Stimulated activated naive CD8-positive, alpha-beta T cell treated with anti-CD3 and anti-CD28 coated beads, Interleukin-15, Interleukin-2, amounts not matched to agents 100 ng/mL and 50 ng/mL, for 24 hours (primary cell): ENCODE data around the gene GARIN5B.

Experiments used
- H3K27ac Mint-ChIP-seq: one replicate; pipeline ENCODE4 v1.8.0; 2021; ENCODE audit warnings: mild to moderate bottlenecking, mixed read lengths
- H3K27me3 Mint-ChIP-seq: one replicate; pipeline ENCODE4 v1.8.0; 2021; ENCODE audit warnings: mixed read lengths
- H3K36me3 Mint-ChIP-seq: one replicate; pipeline ENCODE4 v1.8.0; 2021; ENCODE audit warnings: low read depth, mixed read lengths
- H3K4me1 Mint-ChIP-seq: one replicate; pipeline ENCODE4 v1.8.0; 2021; ENCODE audit warnings: low read depth, mixed read lengths
- H3K4me3 Mint-ChIP-seq: one replicate; pipeline ENCODE4 v1.8.0; 2021; ENCODE audit warnings: mild to moderate bottlenecking, mixed read lengths
- H3K9me3 Mint-ChIP-seq: one replicate; pipeline ENCODE4 v1.8.0; 2021; ENCODE audit warnings: mixed read lengths

The GARIN5B gene

DNA sequence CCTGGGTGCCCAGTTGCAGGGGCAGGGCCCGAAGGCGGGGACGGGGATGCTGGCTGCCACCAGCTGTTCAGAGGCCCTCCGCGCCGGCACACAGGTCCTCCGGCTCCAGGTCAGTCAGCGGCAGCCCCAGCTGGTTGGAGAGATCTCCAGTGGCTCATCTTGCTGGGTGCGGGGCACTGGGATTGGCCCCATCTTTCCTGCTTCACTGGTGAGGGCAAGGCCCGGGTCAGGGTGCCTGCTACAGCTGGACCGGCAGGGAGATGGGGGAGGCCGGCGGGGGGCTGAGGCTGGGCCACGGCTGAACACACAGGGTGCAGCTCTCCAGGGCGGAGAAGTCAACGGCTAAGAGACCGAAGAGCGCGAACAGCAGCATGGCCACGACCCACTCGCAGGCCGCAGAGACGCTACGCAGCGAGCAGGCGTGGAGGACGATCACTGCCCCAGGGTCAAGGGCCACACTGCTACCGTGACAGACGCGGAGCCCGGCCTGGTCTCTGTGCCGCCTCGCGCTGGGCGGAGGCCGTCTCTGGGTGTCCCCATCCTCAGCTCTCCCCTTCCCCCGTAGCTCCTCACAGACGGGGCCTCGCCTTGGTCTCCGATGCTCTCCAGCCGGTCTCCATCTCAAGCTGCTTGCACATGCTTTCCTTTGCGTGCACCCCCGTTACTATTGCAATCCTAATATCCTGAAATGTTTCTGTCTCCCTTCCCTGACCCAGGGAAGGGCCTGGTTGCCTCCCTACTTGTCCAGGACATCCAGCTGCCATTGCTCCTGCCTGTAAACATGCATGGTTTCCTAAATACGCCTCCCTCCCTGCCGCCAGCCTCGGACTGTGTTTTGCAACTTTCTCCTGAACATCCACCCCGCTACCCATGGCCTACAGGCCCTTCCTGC, 50.2 kb downstream of the GARIN5B start:
- Mint-ChIP-seq H3K4me3 (no peak overlapping the region), H3K36me3 (no peaks in the 10 kb centered on the region), H3K27ac (no peak overlapping the region), H3K4me1 (no peaks in the 10 kb centered on the region), H3K9me3 (no peaks in the 10 kb centered on the region), H3K27me3 (no peaks in the 10 kb centered on the region)

GRCh38 chr19:55311797-55312196, 51.3 kb downstream of the GARIN5B start:
- Mint-ChIP-seq H3K4me1 (no peaks in the 10 kb centered on the region), H3K9me3 (no peaks in the 10 kb centered on the region), H3K27ac (no peak overlapping the region), H3K4me3 (no peak overlapping the region), H3K27me3 (no peaks in the 10 kb centered on the region), H3K36me3 (no peaks in the 10 kb centered on the region)

GRCh38 chr19:55311397-55311796, 51.7 kb downstream of the GARIN5B start:
- no peaks in the 10 kb centered on the region for H3K36me3 Mint-ChIP-seq
- no peak overlapping the region for H3K27ac Mint-ChIP-seq
- H3K27me3 Mint-ChIP-seq, result no peaks in the 10 kb centered on the region
- H3K4me3 Mint-ChIP-seq, result no peak overlapping the region
- H3K4me1 Mint-ChIP-seq, result no peaks in the 10 kb centered on the region
- H3K9me3 Mint-ChIP-seq, result no peaks in the 10 kb centered on the region

DNA sequence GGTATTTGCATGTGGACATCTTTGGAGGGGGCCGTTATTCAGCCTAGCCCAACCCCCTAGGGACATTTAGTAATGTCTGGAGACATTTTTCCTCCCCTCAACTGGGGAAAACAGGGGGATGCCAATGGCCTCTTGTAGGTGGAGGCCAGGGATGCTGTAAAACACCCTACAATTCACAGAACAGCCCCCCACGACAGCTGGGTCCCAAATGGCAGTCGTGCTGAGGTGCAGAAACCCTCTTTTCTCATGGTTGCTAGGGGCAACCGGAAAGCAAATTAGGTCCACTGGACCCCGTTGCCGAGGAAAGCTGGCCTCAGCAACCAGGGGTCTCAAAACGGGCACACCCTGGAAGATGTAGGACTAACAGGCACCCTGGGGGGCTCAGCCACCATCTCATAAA, 52.6 kb downstream of the GARIN5B start:
- Mint-ChIP-seq H3K9me3 (no peaks in the 10 kb centered on the region), H3K27ac (no peak overlapping the region), H3K27me3 (no peaks in the 10 kb centered on the region), H3K4me1 (no peaks in the 10 kb centered on the region), H3K36me3 (no peaks in the 10 kb centered on the region), H3K4me3 (no peak overlapping the region)

- Mint-ChIP-seq H3K4me1 (no peaks in the 10 kb centered on the region), H3K36me3 (no peaks in the 10 kb centered on the region), H3K9me3 (no peaks in the 10 kb centered on the region), H3K4me3 (no peak overlapping the region), H3K27me3 (no peaks in the 10 kb centered on the region), H3K27ac (no peak overlapping the region)
Observed at GRCh38 chr19:55309448-55309847, 53.6 kb downstream of the GARIN5B start.

GRCh38 chr19:55308281-55308680, 54.8 kb downstream of the GARIN5B start:
- no peak overlapping the region for H3K27ac Mint-ChIP-seq

GRCh38 chr19:55306712-55307111, 56.3 kb downstream of the GARIN5B start:
- Mint-ChIP-seq H3K9me3 (no peaks in the 10 kb centered on the region), H3K36me3 (no peaks in the 10 kb centered on the region), H3K27me3 (no peaks in the 10 kb centered on the region), H3K4me1 (peaks cover 3% of the 10 kb centered on the region), H3K4me3 (no peak overlapping the region), H3K27ac (no peak overlapping the region)

More at GRCh38 chr19:55308281-55308680, 54.8 kb downstream of the GARIN5B start:
- H3K27me3 Mint-ChIP-seq, result no peaks in the 10 kb centered on the region
- no peaks in the 10 kb centered on the region for H3K9me3 Mint-ChIP-seq
- H3K36me3 Mint-ChIP-seq, result no peaks in the 10 kb centered on the region
- H3K4me3 Mint-ChIP-seq, result no peak overlapping the region
- no peaks in the 10 kb centered on the region for H3K4me1 Mint-ChIP-seq

DNA sequence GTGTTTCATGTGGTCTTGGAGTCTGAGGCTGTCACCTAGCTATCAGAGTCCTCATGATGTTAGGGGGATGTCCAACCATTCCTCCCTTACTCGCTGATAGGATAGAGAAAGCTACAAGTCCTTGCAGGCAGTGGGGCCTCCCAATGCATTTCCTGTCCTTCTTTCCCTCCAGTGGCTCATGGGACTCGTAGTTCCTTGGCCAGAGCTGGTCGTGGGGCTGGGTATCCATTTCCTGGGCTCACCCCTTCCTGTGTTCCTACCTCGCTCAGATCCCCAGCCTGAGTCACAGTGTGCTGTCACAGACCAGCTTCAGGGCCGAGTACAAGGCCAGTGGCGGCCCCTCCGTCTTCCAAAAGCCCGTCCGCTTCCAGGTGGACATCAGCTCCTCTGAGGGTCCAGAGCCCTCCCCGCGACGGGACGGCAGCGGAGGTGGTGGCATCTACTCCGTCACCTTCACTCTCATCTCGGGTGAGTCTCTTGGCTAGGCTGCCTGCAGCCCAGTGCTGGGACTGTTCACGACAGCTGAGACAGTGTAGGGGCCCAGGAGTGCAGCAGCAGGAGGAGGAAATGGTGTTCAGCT, 57.0 kb downstream of the GARIN5B start:
- Mint-ChIP-seq H3K4me1 (peaks cover 4% of the 10 kb centered on the region), H3K36me3 (no peaks in the 10 kb centered on the region), H3K4me3 (no peak overlapping the region), H3K27me3 (no peaks in the 10 kb centered on the region), H3K27ac (no peak overlapping the region), H3K9me3 (no peaks in the 10 kb centered on the region)

DNA sequence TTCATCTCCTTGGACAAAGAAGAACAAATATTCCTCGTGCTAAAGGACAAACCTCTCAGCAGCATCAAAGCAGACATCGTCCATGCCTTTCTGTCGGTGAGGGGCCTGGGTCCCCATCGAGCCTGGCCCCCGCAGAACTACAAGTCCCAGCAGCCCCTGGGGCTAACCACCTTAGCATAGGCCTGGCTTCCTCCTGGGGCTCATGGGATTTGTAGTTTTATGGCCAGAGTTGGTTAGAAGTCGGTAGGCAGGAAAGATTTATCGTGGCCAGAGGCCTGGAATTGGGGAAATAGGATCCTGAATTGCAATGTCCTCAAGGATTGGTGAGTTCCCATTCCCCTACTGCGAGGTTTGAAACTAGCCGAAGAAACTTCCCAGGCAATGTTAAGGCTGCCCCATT, 57.6 kb downstream of the GARIN5B start:
- no peak overlapping the region for H3K4me3 Mint-ChIP-seq
- H3K9me3 Mint-ChIP-seq, result no peaks in the 10 kb centered on the region
- H3K27me3 Mint-ChIP-seq, result no peaks in the 10 kb centered on the region
- H3K27ac Mint-ChIP-seq, result no peak overlapping the region
- peaks cover 4% of the 10 kb centered on the region for H3K4me1 Mint-ChIP-seq
- H3K36me3 Mint-ChIP-seq, result no peaks in the 10 kb centered on the region

- Mint-ChIP-seq H3K4me1 (peaks cover 4% of the 10 kb centered on the region), H3K36me3 (no peaks in the 10 kb centered on the region), H3K9me3 (no peaks in the 10 kb centered on the region), H3K27ac (no peak overlapping the region), H3K27me3 (no peaks in the 10 kb centered on the region), H3K4me3 (no peak overlapping the region)
Observed at GRCh38 chr19:55304980-55305379, 58.1 kb downstream of the GARIN5B start.
